ENCODE measurements around the gene RAPGEF2.

DNA sequence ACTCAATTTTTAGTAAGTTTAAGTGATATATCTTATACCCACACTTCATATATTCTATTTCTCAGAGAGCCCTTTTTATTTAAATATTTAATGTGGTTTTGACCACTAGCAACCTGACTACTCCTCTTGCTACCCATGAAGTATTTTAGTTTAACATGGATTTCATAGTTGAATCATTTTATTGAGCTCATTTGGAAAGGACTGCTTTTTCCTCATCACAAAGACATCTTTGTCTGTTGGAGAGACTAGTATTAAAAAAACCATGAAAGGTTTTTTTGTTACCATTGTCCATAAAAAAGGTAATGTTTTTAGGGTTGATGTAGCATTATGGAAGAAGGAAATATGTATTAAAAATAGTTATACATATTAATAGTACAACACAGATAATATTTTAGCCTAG is 139.5 kb downstream of the RAPGEF2 start:
- no peak for TF ChIP-seq EZH2 (IDR thresholded peaks at IDR 0.05; ENCODE audit: low read depth, low read length, severe bottlenecking)
- no peak for TF ChIP-seq POLR2A (IDR thresholded peaks at IDR 0.05; ENCODE audit: control extremely low read depth in 1 of 2, low read depth in 2 of 2, low read length in 2 of 2)
- TF ChIP-seq SP1 (IDR thresholded peaks at IDR 0.05; ENCODE audit: low read depth, low read length), result no peak
- TF ChIP-seq, protein P1, sequence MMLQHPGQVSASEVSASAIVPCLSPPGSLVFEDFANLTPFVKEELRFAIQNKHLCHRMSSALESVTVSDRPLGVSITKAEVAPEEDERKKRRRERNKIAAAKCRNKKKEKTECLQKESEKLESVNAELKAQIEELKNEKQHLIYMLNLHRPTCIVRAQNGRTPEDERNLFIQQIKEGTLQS (IDR thresholded peaks at IDR 0.05; ENCODE audit: insufficient read depth, low read depth, low read length), result no peak
- no peak for TF ChIP-seq POLR2AphosphoS5 (IDR thresholded peaks at IDR 0.05; ENCODE audit: low read depth, low read length)
- TF ChIP-seq, protein P2, sequence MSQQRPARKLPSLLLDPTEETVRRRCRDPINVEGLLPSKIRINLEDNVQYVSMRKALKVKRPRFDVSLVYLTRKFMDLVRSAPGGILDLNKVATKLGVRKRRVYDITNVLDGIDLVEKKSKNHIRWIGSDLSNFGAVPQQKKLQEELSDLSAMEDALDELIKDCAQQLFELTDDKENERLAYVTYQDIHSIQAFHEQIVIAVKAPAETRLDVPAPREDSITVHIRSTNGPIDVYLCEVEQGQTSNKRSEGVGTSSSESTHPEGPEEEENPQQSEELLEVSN (IDR thresholded peaks at IDR 0.05), result no peak
- TF ChIP-seq BCL11A (IDR thresholded peaks at IDR 0.05; ENCODE audit: low read depth in 2 of 2, low read length in 2 of 2), result no peak
- no peak for TF ChIP-seq ZNF274 (IDR thresholded peaks at IDR 0.05; ENCODE audit: borderline replicate concordance, extremely low read depth, low read length)
- TF ChIP-seq, protein P3, sequence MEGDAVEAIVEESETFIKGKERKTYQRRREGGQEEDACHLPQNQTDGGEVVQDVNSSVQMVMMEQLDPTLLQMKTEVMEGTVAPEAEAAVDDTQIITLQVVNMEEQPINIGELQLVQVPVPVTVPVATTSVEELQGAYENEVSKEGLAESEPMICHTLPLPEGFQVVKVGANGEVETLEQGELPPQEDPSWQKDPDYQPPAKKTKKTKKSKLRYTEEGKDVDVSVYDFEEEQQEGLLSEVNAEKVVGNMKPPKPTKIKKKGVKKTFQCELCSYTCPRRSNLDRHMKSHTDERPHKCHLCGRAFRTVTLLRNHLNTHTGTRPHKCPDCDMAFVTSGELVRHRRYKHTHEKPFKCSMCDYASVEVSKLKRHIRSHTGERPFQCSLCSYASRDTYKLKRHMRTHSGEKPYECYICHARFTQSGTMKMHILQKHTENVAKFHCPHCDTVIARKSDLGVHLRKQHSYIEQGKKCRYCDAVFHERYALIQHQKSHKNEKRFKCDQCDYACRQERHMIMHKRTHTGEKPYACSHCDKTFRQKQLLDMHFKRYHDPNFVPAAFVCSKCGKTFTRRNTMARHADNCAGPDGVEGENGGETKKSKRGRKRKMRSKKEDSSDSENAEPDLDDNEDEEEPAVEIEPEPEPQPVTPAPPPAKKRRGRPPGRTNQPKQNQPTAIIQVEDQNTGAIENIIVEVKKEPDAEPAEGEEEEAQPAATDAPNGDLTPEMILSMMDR (IDR thresholded peaks at IDR 0.05; ENCODE audit: control extremely low read depth in 1 of 3, insufficient read depth in 1 of 3, low read depth in 1 of 3, low read length in 3 of 3), result no peak
- TF ChIP-seq CREB1 (IDR thresholded peaks at IDR 0.05), result no peak

All from H1 (cell line).